GM21360 (cell line): ENCODE results near the gene VPS51.
A peak's percentile ranks its signal among the peaks of the same experiment; 100 is the strongest.
"Not testable (repeated sequence)": the region's sequence is repeated elsewhere in the genome, so short reads cannot be mapped to it uniquely, and the experiment has no call there.

Experiments used
- ATAC-seq: cut with Tn5 transposase; IDR thresholded peaks from one replicate; pipeline ENCODE4 v1.9.1; 2021; ENCODE audit warnings: mild to moderate bottlenecking, moderate library complexity; ENCODE audit not compliant: unreplicated experiment

VPS51 gene

GRCh38 chr11:65118097-65118837, 22.3 kb downstream of the VPS51 start:
- ATAC-seq, result no peak

DNA sequence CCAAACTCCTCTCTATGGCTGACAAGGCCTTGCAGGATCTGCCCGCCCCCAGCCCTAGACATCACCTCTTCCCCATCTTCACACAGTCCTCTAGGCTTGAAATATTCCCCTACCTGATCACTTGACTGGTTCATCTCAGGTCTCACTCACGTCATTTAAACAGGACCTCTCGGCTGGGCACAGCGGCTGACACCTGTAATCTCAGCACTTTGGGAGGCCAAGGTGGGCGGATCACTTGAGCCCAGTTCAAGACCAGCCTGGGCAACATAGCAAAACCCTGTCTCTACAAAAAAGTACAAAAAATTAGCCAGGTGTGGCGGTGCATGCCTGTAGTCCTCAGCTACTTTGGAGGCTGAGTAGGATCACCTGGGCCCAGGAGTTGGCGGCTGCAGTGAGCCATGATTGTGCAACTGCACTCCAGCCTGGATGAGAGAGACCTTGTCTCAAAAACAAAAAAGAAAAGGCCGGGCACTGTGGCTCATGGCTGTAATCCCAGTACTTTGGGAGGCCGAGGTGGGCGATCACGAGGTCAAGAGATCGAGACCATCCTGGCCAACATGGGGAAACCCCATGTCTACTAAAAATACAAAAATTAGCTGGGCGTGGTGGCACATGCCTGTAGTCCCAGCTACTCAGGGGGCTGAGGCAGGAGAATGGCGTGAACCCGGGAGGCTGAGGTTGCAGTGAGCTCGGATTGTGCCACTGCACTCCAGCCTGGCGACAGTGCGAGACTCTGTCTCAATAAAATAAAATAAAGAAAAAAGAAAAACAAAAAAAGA, 23.1 kb downstream of the VPS51 start:
- ATAC-seq, result not testable (repeated sequence)

DNA sequence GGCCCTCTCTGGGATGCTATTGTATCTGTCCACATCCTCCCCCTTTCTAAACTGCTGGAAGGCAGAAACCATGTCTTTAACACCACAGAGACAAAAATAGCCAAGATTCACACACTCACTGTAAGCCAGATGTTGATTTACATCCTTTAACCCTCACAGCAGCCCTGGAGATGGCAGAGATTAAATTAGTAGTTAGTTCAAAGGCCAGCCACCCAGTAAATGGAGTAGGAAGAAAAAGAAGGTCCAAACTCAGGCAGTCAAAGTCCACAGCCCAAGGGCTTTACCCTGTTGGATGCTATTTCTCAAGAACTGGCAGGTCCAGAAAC, 23.6 kb downstream of the VPS51 start:
- no peak for ATAC-seq

DNA sequence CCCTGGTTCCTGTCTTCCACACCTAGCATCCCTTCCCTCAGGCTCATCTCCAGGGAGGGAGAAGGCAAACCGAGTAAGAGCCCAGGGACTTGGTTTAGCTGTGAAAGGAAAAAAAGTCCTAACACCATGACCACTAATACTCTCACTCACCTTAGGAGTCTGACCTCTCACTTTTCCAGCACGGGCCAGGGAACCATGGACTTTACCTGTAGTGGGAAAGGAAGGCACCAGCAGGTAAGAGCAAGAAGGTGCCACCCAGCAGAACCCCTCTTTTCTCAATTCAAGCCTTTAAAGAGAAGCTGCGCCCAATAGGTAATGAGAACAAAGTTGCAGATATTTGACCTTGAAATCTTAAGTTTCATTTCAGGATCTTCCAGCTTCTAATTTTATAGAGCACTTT, 24.8 kb downstream of the VPS51 start:
- no peak for ATAC-seq

DNA sequence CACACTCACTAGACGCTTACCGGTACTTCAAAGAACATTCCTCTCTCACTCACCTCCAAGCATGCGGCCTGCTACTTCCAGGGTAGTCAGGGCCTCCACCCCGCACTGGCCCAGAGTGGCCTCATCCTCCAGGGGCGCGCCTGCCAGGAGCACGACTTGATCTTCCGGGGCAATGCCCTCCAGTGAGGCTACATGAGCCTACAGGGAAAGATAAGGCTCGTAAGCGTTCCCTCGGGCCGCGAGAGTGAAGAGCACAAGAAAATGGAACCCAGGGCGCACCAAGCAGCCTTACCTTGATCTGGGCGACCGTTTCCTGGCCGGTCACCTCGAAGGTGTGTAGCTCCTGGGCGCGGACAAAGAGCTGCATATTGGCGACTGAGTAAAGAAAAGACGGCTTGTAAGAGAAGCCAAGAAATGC, 25.4 kb downstream of the VPS51 start:
- no peak for ATAC-seq

DNA sequence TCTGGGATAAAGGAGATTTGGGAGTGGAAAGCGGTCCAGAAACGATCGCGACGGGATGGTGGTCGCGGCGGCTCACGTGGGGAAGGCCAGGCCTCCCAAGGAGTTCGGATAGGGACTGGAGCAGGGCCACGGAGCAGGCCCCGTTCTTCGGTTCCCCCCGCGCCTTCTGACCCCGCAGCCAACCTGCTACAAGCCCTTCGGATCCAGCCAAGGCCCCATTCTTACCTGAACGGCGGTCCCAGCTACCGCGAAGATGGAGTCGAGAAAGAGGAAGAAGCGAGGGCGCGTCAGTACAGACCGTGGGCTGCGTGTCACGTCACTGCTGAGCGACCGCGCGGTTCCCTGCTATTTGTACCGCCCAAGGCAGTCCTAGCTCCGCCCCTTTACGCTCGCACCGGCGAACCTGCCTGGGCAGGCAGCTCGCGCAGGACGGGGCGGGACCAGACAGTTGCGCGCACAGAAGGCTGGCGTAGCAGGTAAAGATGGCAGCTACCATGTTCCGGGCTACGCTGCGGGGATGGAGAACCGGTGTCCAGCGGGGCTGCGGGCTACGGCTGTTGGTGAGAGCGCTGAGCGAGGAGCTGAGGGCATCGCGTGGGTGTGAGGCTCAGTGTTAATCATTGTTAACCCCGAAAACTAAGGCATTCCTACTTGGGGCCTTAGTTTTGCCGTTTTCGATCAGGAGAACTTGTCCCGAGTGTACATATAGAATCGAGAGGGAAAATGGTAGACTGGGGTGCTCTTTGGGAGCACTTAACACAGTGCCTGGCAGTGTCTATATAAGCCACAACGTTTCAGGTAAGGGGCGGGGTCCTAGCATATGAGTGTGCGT, 26.1 kb downstream of the VPS51 start, which contains the start of the genes FAU and MRPL49:
TSS of gene FAU (minus strand) at position 270 of the 832 bp plus-strand sequence. CDS start 321 bp downstream, outside the sequence.
TSS of gene MRPL49 (plus strand) at position 457 of the 832 bp plus-strand sequence. CDS start at position 483, 26 bp downstream.
- ATAC-seq, result peak; percentile 46

GRCh38 chr11:65124480-65125196, 28.6 kb downstream of the VPS51 start:
- ATAC-seq, result no peak

- no peak for ATAC-seq
Measured at GRCh38 chr11:65125197-65126056, 29.4 kb downstream of the VPS51 start.

DNA sequence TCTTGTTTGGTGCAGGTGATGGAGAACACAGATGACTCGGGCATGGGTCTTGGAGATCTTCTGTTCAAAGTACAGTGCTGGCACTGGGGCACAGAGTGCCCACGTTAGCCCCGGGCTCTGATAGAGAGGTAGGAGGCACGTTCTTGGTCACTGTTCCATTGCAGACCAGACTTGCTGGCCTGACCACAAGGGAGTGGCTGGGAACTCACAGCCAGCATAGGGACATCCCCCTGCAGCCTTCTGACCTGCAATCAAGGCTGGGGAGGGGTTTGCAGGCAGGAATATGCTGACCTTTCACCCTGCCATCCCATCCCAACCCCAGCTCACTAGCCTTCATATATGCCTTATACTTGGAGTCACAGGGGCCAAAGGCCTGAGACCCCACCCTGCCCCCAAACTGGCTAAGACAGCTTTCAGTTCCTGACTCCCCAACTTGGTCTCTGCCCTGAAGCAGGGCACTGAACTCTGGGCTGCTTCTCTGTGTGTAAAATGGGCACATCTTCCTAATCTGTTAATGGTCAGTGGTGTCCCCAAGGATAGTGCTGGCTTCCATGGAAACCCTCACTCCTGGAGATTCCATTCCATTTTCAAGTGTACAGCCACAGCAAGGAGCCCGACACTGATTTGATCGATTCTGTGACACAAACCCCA, 30.7 kb downstream of the VPS51 start:
- ATAC-seq, result no peak

DNA sequence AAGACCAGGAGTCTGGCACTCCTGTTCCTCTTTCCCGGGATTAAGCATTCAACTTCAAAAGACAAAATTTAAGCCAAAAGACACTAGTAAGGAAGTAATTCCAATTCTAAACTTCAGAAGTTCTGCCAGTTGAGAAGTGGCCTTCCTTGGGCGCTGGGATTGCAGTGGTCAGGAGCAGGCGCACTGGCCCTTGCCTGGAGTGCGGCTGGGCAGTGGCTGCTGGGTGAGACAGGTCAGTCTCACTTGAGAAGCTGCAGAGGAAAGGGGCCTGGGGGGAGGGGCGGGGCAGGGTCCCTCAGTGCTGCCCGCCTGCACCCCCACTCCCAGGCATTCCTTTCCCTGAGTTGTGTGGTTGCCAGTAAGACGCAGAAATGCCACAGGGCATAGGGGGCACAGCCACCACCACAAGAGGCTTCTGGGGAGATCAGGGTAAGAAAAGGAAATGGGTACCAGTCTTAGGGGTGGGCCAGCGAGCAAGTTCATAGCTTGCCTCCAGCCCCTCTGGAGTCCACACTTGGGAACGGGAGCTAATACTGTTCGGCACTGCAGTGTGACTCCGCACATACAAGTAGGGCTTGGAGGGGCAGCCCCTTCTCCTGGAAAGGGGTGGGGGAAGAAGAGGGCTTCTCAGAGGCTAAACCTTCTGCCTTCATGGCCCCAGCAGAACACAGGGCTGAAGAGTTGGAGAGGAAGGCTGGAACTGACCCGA, 31.6 kb downstream of the VPS51 start:
- ATAC-seq, result no peak

DNA sequence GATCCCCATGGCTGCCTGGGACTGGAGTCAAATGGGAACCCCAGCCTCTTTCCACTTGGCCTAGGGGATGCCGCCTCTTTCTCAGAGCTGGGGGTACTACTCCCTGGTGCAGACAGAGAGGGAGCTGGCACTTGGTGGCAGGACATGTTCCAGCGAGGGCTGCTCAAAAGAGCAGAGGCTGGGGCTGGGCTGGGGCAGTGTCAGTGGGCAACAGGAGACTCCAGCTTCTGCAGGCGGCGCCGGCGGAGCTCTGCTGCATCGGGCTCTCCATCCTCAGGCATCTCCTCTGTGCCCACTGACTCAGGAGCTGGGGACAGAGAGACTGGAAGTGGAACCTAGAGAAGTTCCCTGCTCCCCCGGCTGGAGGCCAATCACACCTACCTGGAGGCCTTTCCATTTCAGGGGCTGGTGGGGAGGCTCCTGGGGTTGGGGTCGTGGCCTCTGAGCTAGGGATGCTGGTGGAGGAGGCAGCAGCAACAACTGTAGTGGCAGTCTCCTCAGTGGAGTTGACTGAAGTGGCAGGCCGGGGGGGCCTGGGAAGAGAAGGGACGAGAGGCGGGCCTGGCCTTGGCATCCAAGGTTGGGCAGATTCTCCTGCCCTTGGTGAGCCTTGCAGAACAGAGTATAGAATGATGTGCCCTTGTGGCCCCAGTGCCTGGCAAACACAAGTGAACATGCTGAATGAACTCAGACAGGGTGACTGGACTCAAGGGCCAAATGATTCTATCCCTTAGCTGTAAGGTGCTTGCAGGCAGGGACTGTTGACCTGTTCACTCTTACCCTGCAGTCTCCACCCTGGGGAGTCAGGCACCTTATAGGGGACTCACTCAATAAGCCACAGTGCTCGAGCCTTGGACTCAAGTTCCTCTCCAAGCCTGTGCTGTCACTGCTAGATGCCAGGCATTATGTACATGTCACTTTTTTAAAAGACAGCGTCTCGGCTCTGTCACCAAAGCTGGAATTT, 32.5 kb downstream of the VPS51 start:
- no peak for ATAC-seq

GRCh38 chr11:65129649-65130441, 33.8 kb downstream of the VPS51 start:
- no peak for ATAC-seq

GRCh38 chr11:65130631-65131416, 34.8 kb downstream of the VPS51 start:
- ATAC-seq, result no peak

- ATAC-seq, result no peak
Measured at GRCh38 chr11:65131417-65131776, 35.4 kb downstream of the VPS51 start.

GRCh38 chr11:65131895-65132237, 35.9 kb downstream of the VPS51 start:
- no peak for ATAC-seq
